Ishikawa (cell line): ENCODE measurements around the gene KSR2.

ENCODE experiments used
- CEBPB ChIP-seq: IDR thresholded peaks from 2 replicates; pipeline ENCODE4 v1.6.1; 2012
- CREB1 ChIP-seq: IDR thresholded peaks from 2 replicates; pipeline ENCODE4 v1.6.1; 2012; ENCODE audit warnings: low read depth
- EGR1 ChIP-seq: IDR thresholded peaks from 2 replicates; pipeline ENCODE4 v1.6.1; 2012
- EP300 ChIP-seq: IDR thresholded peaks from 2 replicates; pipeline ENCODE4 v1.6.1; 2012; ENCODE audit warnings: borderline replicate concordance
- MAX ChIP-seq: IDR thresholded peaks from 2 replicates; pipeline ENCODE4 v1.6.1; 2012
- NFIC ChIP-seq: IDR thresholded peaks from 2 replicates; pipeline ENCODE4 v1.6.1; 2012
- RAD21 ChIP-seq: IDR thresholded peaks from 2 replicates; pipeline ENCODE4 v1.6.1; 2012; ENCODE audit warnings: low read depth
- REST ChIP-seq: IDR thresholded peaks from 2 replicates; pipeline ENCODE4 v1.6.1; 2012; ENCODE audit warnings: low read depth, mild to moderate bottlenecking
- TAF1 ChIP-seq: IDR thresholded peaks from 2 replicates; pipeline ENCODE4 v1.6.1; 2012; ENCODE audit warnings: low read depth, mild to moderate bottlenecking
- TCF12 ChIP-seq: IDR thresholded peaks from 2 replicates; pipeline ENCODE4 v1.6.1; 2012; ENCODE audit warnings: low read depth
- YY1 ChIP-seq: IDR thresholded peaks from 2 replicates; pipeline ENCODE4 v1.6.1; 2012; ENCODE audit warnings: low read depth

GRCh38 chr12:117981267-117981666 is 12.5 kb upstream of the KSR2 start:
- no peak for TF ChIP-seq NFIC
- no peak for TF ChIP-seq CEBPB
- no peak for TF ChIP-seq RAD21
- TF ChIP-seq TAF1: no peak
- TF ChIP-seq REST: no peak
- no peak for TF ChIP-seq EP300
- TF ChIP-seq EGR1: no peak
- no peak for TF ChIP-seq MAX
- no peak for TF ChIP-seq TCF12
- no peak for TF ChIP-seq YY1
- no peak for TF ChIP-seq CREB1
